Neuronal stem cell (in vitro differentiated cells): ENCODE results near the gene IL1RL2.

ENCODE experiments used
- DNase-seq: peaks from one replicate; pipeline ENCODE4 v3.0.0-alpha.2; 2013; ENCODE audit warnings: low spot score
- H2AFZ ChIP-seq: one replicate; pipeline ENCODE4 v1.6.1; 2013; ENCODE audit warnings: mild to moderate bottlenecking, low read length, inconsistent platforms
- H2AK5ac ChIP-seq: 2 replicates; pipeline ENCODE4 v1.6.1; 2013; ENCODE audit warnings: low read depth, mild to moderate bottlenecking, inconsistent platforms, low read length, moderate library complexity, mixed read lengths
- H2BK120ac ChIP-seq: 2 replicates; pipeline ENCODE4 v1.6.1; 2013; ENCODE audit warnings: low read depth, mild to moderate bottlenecking, inconsistent platforms, low read length, moderate library complexity, mixed read lengths
- H2BK12ac ChIP-seq: one replicate; pipeline ENCODE4 v1.6.1; 2013; ENCODE audit warnings: low read length, inconsistent platforms
- H2BK15ac ChIP-seq: 2 replicates; pipeline ENCODE4 v1.6.1; 2013; ENCODE audit warnings: mild to moderate bottlenecking, low read length, inconsistent platforms, mixed read lengths
- H2BK5ac ChIP-seq: one replicate; pipeline ENCODE4 v1.6.1; 2013; ENCODE audit warnings: inconsistent platforms, mild to moderate bottlenecking, low read length, moderate library complexity
- H3K14ac ChIP-seq: one replicate; pipeline ENCODE4 v1.6.1; 2013; ENCODE audit warnings: low read length, inconsistent platforms
- H3K18ac ChIP-seq: 2 replicates; pipeline ENCODE4 v1.6.1; 2013; ENCODE audit warnings: low read length, inconsistent platforms
- H3K23ac ChIP-seq: 2 replicates; pipeline ENCODE4 v1.6.1; 2013; ENCODE audit warnings: low read depth, mild to moderate bottlenecking, mixed read lengths, low read length, inconsistent platforms; ENCODE audit not compliant: poor library complexity
- H3K27ac ChIP-seq: replicated peaks from 3 replicates; pipeline ENCODE4 v1.5.1; 2013; ENCODE audit warnings: low read length, inconsistent platforms
- H3K27me3 ChIP-seq, 3 experiments: 2 replicates each; pipeline ENCODE4 v1.6.1; 2013; ENCODE audit warnings: low read length in 3 of 3, mild to moderate bottlenecking in 2 of 3, inconsistent platforms in 1 of 3, low read depth in 1 of 3, mixed read lengths in 1 of 3, moderate library complexity in 1 of 3; ENCODE audit not compliant: control insufficient read depth in 3 of 3, insufficient read depth in 3 of 3
- H3K36me3 ChIP-seq, 2 donors: replicated peaks in 1 of 2; 2 replicates each; pipeline ENCODE4 v1.6.1; 2013; ENCODE audit warnings: low read length in 2 of 2; ENCODE audit not compliant: control insufficient read depth in 2 of 2, insufficient read depth in 2 of 2
- H3K4ac ChIP-seq: 2 replicates; pipeline ENCODE4 v1.6.1; 2013; ENCODE audit warnings: inconsistent platforms, mild to moderate bottlenecking, low read length, moderate library complexity
- H3K4me1 ChIP-seq, 2 donors: 1 replicate in 1 of 2; 2 replicates in 1 of 2; pipeline ENCODE4 v1.6.1; 2013; ENCODE audit warnings: low read length in 2 of 2, low read depth in 1 of 2; ENCODE audit not compliant: control insufficient read depth in 2 of 2, insufficient read depth in 1 of 2
- H3K4me2 ChIP-seq: one replicate; pipeline ENCODE4 v1.6.1; 2013; ENCODE audit warnings: mild to moderate bottlenecking, low read length, inconsistent platforms; ENCODE audit not compliant: insufficient read depth, poor library complexity, severe bottlenecking
- H3K4me3 ChIP-seq, 2 donors: 2 replicates each; pipeline ENCODE4 v1.5.1; 2013; ENCODE audit warnings: low read length in 2 of 2, mild to moderate bottlenecking in 2 of 2, inconsistent platforms in 1 of 2, moderate library complexity in 1 of 2
- H3K79me1 ChIP-seq: one replicate; pipeline ENCODE4 v1.6.1; 2013; ENCODE audit warnings: low read depth, mild to moderate bottlenecking, inconsistent platforms, low read length, moderate library complexity
- H3K9ac ChIP-seq: one replicate; pipeline ENCODE4 v1.6.1; 2013; ENCODE audit warnings: mild to moderate bottlenecking, low read depth, low read length, inconsistent platforms; ENCODE audit not compliant: poor library complexity
- H3K9me3 ChIP-seq, 2 donors: replicated peaks in 1 of 2; 2 replicates each; pipeline versions ENCODE3 to v1.6.1; 2013; ENCODE audit warnings: low read length in 2 of 2, mild to moderate bottlenecking in 2 of 2, inconsistent platforms in 1 of 2, low read depth in 1 of 2, mixed read lengths in 1 of 2, moderate library complexity in 1 of 2; ENCODE audit not compliant: control insufficient read depth in 2 of 2, insufficient read depth in 1 of 2
- H4K8ac ChIP-seq: one replicate; pipeline ENCODE4 v1.6.1; 2013; ENCODE audit warnings: low read depth, mild to moderate bottlenecking, inconsistent platforms, low read length, moderate library complexity
- H4K91ac ChIP-seq: one replicate; pipeline ENCODE4 v1.6.1; 2013; ENCODE audit warnings: low read length, low read depth, mild to moderate bottlenecking, inconsistent platforms; ENCODE audit not compliant: poor library complexity
- WGBS, 2 donors: extraction: QIAGEN DNeasy Blood & Tissue Kit; methylation state at CpG; one replicate each; pipeline ENCODE4 v1.1.7; 2013; ENCODE audit warnings: missing lambda C conversion rate in 2 of 2, mixed read lengths in 1 of 2; ENCODE audit not compliant: insufficient read length in 2 of 2, insufficient replicate concordance in 1 of 2; ENCODE audit errors: extremely low coverage in 2 of 2; 5-methylcytosine and 5-hydroxymethylcytosine counted together

IL1RL2 gene

DNA sequence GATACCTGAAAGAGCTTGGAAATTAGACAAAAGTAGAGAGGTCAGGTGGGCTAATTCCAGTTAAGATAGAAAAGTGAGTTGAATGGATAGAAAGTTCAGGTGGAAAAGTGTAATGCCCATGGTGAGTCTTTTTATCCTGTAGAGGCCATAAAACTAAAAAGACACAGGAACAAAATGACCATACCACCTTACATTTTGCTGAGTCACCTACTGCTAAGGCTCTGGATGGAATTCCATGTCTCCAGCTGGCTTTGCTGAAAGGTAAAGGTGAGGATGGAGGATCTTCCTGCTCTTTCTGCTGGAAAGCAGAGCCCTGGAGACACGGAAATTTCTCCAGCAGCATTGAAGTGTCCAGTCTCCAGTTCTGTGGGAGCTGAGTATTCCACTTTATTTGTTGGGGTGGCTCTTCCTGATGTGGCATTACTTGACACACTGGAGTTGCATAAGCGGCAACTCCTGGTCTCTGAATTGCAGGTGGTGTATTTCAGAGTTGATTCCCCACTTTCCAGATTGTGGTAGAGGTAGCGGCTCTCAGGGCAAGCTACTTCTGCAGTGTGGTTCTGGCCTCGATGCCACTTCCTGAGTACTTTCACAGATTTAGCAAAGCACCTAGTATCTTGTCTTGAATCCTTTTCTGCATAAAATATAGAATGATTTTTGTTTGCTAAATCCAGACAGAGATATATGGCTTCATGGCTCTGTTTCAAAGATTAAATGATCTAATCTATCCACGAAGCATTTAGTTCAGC, 10.7 kb downstream of the IL1RL2 start:
- Histone ChIP-seq H3K9ac (no peak overlapping the region), H2AFZ (no peak overlapping the region), H3K9me3 (no peaks in the 10 kb centered on the region), H2BK5ac (no peak overlapping the region), H3K23ac (no peak overlapping the region), H3K4me1 (peaks cover 0 to 2% of the 10 kb centered on the region in 2 donors), H4K91ac (no peak overlapping the region), H3K14ac (no peak overlapping the region), H3K27me3 (peaks cover 0 to 1% (median 0%) of the 10 kb centered on the region in 3 experiments), H3K79me1 (no peaks in the 10 kb centered on the region), H3K4me3 (no peak overlapping the region), H4K8ac (no peak overlapping the region), H3K4ac (no peak overlapping the region), H3K27ac (no peak overlapping the region), H2BK15ac (no peak overlapping the region), H2BK12ac (no peak overlapping the region), H3K18ac (no peak overlapping the region), H2AK5ac (no peak overlapping the region), H2BK120ac (no peak overlapping the region), H3K36me3 (no peaks in the 10 kb centered on the region), H3K4me2 (no peak overlapping the region)
- WGBS, 2 donors = no CpG with 5 or more reads among the region's 5 CpGs
- no peak for DNase-seq

DNA sequence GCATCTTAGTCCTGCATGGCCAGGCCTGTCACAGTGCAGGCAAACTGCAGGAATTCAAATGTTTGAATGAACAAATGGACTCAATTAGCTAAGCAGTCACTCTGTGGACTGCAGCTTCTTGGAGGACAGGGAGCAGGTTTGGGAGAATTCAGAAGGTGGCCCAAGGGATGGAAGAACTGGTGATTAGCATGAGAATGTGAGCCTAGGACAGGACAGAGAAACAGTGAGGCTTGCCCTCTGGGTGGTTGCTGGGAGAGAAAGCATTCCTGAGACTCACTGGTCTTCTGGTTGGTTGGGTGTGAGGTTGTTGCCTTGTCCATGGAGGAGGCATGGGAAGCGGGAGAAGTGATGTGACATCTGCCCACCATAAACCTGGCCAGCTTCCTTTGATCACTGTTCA, 13.7 kb downstream of the IL1RL2 start:
- no peak overlapping the region for H3K14ac ChIP-seq
- H3K27ac ChIP-seq = no peak overlapping the region
- H2BK5ac ChIP-seq = no peak overlapping the region
- no CpG with 5 or more reads among the region's 1 CpG for WGBS, 2 donors
- H3K23ac ChIP-seq = no peak overlapping the region
- no peaks in the 10 kb centered on the region for H3K36me3 ChIP-seq
- H3K9me3 ChIP-seq = no peaks in the 10 kb centered on the region
- H3K9ac ChIP-seq = no peak overlapping the region
- peaks cover 0 to 2% of the 10 kb centered on the region in 2 donors for H3K4me1 ChIP-seq
- no peak overlapping the region for H4K8ac ChIP-seq
- no peak overlapping the region for H4K91ac ChIP-seq
- H3K4me3 ChIP-seq = no peak overlapping the region
- H3K18ac ChIP-seq = no peak overlapping the region
- no peak overlapping the region for H2AFZ ChIP-seq
- H3K27me3 ChIP-seq = peaks cover 0 to 1% (median 0%) of the 10 kb centered on the region in 3 experiments
- no peak overlapping the region for H2BK12ac ChIP-seq
- no peak overlapping the region for H3K4ac ChIP-seq
- DNase-seq = no peak
- H2BK15ac ChIP-seq = no peak overlapping the region
- no peaks in the 10 kb centered on the region for H3K79me1 ChIP-seq
- no peak overlapping the region for H3K4me2 ChIP-seq
- H2AK5ac ChIP-seq = no peak overlapping the region
- no peak overlapping the region for H2BK120ac ChIP-seq

DNA sequence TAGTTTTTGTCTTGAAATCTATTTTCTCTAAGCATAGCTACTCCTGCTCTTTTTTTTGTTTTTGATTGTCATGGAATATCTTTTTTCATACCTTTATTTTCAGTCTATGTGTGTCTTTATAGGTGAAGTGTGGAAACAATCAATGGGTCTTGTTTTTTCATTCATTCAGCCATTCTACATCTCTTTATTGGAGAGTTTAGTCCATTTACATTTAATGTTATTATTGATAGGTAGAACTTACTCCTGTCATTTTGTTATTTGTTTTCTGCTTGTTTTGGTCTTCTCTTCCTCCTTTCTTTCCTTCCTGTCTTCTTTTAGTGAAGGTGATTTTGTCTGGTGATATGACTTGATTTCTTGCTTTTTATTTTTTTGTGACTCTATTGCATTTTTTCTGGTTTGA, 17.8 kb downstream of the IL1RL2 start:
- no peak overlapping the region for H3K27ac ChIP-seq
- H3K4me2 ChIP-seq = no peak overlapping the region
- no peaks in the 10 kb centered on the region for H3K4me1 ChIP-seq
- H3K36me3 ChIP-seq = no peaks in the 10 kb centered on the region
- no peaks in the 10 kb centered on the region for H3K79me1 ChIP-seq
- H2AFZ ChIP-seq = no peak overlapping the region
- no peak overlapping the region for H3K4ac ChIP-seq
- no peak overlapping the region for H4K91ac ChIP-seq
- no peak overlapping the region for H3K9ac ChIP-seq
- H3K14ac ChIP-seq = no peak overlapping the region
- DNase-seq = no peak
- no peak overlapping the region for H2BK12ac ChIP-seq
- no peak overlapping the region for H2BK120ac ChIP-seq
- no peaks in the 10 kb centered on the region for H3K27me3 ChIP-seq
- no peak overlapping the region for H3K18ac ChIP-seq
- H2AK5ac ChIP-seq = no peak overlapping the region
- H2BK15ac ChIP-seq = no peak overlapping the region
- no peak overlapping the region for H3K23ac ChIP-seq
- H4K8ac ChIP-seq = no peak overlapping the region
- no peak overlapping the region for H3K4me3 ChIP-seq
- H3K9me3 ChIP-seq = no peaks in the 10 kb centered on the region
- H2BK5ac ChIP-seq = no peak overlapping the region

DNA sequence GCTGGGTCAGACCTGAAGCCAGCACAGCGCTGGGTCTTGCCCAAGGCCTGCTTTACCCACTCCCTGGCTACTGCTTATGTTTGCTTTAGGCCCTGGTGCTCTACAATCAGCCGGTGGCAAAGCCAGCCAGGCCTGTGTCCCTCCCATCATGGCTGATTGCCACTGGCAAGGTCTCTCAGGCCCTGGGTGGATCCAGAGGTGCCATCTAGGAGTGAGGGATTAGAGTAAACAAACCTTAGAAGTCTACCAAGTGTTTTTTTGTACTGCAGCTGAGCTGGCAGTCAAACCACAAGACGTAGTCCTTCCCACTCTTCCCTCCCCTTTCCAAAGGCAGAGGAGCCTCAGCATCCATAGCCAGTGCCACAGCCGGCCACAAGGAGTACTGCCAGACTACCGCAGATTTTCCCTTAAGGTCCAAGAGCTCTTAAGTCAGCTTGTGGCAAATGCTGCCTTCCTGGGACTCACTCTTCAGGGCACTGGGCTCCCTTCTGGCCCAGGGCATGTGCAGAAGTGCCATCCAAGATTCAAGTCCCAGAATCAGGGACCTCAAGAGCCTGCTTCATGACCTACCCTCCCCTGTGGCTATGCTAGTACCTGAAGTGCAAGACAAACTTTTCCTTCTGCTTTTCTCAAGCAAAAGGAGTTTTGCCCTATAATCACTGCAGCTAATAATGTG, 20.0 kb downstream of the IL1RL2 start:
- no CpG with 5 or more reads among the region's 5 CpGs for WGBS, 2 donors
- no peak for DNase-seq

More for the DNA sequence above, 20.0 kb downstream of the IL1RL2 start:
- Histone ChIP-seq H3K4me1 (no peaks in the 10 kb centered on the region), H4K91ac (no peak overlapping the region), H3K4me3 (no peak overlapping the region), H3K9me3 (no peaks in the 10 kb centered on the region), H2BK15ac (no peak overlapping the region), H3K79me1 (no peaks in the 10 kb centered on the region), H3K9ac (no peak overlapping the region), H3K27me3 (no peaks in the 10 kb centered on the region), H3K4me2 (no peak overlapping the region), H2AFZ (no peak overlapping the region), H2BK120ac (no peak overlapping the region), H3K27ac (no peak overlapping the region), H2BK5ac (no peak overlapping the region), H3K23ac (no peak overlapping the region), H4K8ac (no peak overlapping the region), H2AK5ac (no peak overlapping the region), H3K4ac (no peak overlapping the region), H3K14ac (no peak overlapping the region), H2BK12ac (no peak overlapping the region), H3K36me3 (no peaks in the 10 kb centered on the region), H3K18ac (no peak overlapping the region)
